Peyer's patch (tissue), 4 donors: Measurements from ENCODE around the gene C7orf33.

Experiments used
- CTCF ChIP-seq, 6 experiments: fragments of 450-650 bp in 4 of 6; fragments of 200-600 bp in 2 of 6; sonication (generic) in 1 of 6; IDR thresholded peaks; one replicate each; pipeline ENCODE4 v1.5.1; 2017 to 2019; ENCODE audit warnings: antibody characterized with exemption in 6 of 6, mild to moderate bottlenecking in 3 of 6, moderate library complexity in 1 of 6
- POLR2A ChIP-seq, 2 donors: fragments of 450-650 bp; IDR thresholded peaks; one replicate each; pipeline ENCODE4 v1.5.1; 2017; ENCODE audit warnings: antibody characterized with exemption in 2 of 2, mild to moderate bottlenecking in 2 of 2, moderate library complexity in 2 of 2

GRCh38 chr7:148633761-148634160 lies 43.2 kb downstream of the C7orf33 start:
- TF ChIP-seq CTCF (IDR thresholded peaks at IDR 0.05) (no peak), POLR2A (IDR thresholded peaks at IDR 0.05) (no peak)
